NCI-H1417 treated with DMSO at 0.1 percent for 48 hours (cell line): ENCODE measurements around the gene HHIPL2.
"Not testable (repeated sequence)": the region's sequence is repeated elsewhere in the genome, so short reads cannot be mapped to it uniquely, and the experiment has no call there.

ENCODE experiments used
- DNase-seq: peaks from one replicate; lab custom pipeline; 2025; lab: John Stamatoyannopoulos, UW

HHIPL2 gene

GRCh38 chr1:222539951-222540597 lies 7.8 kb downstream of the HHIPL2 start:
- DNase-seq: no peak

- DNase-seq: no peak
These were observed 12.4 kb downstream of the HHIPL2 start for GRCh38 chr1:222535455-222535854.

- no peak for DNase-seq
These were observed 17.1 kb downstream of the HHIPL2 start for GRCh38 chr1:222530852-222531251.

GRCh38 chr1:222529916-222530315 lies 18.0 kb downstream of the HHIPL2 start:
- no peak for DNase-seq

- no peak for DNase-seq
These were observed 18.7 kb downstream of the HHIPL2 start for GRCh38 chr1:222529181-222529580.

GRCh38 chr1:222525951-222526350 lies 22.0 kb downstream of the HHIPL2 start:
- no peak for DNase-seq

GRCh38 chr1:222523852-222524251 lies 24.1 kb downstream of the HHIPL2 start:
- no peak for DNase-seq

- no peak for DNase-seq
These were observed 25.6 kb downstream of the HHIPL2 start for GRCh38 chr1:222522105-222522915.

GRCh38 chr1:222521299-222522104 lies 26.4 kb downstream of the HHIPL2 start:
- no peak for DNase-seq

- not testable (repeated sequence) for DNase-seq
These were observed 58.4 kb downstream of the HHIPL2 start for GRCh38 chr1:222489496-222489895.

- DNase-seq: not testable (repeated sequence)
These were observed 60.1 kb downstream of the HHIPL2 start for GRCh38 chr1:222487774-222488173.

GRCh38 chr1:222484005-222484404 lies 63.9 kb downstream of the HHIPL2 start:
- not testable (repeated sequence) for DNase-seq

- not testable (repeated sequence) for DNase-seq
These were observed 68.3 kb downstream of the HHIPL2 start for GRCh38 chr1:222479567-222479966.

- DNase-seq: not testable (repeated sequence)
These were observed 71.5 kb downstream of the HHIPL2 start for GRCh38 chr1:222476436-222476835.

GRCh38 chr1:222473717-222474116 lies 74.2 kb downstream of the HHIPL2 start:
- not testable (repeated sequence) for DNase-seq

GRCh38 chr1:222472776-222473540 lies 74.9 kb downstream of the HHIPL2 start:
- not testable (repeated sequence) for DNase-seq
